CD4-positive, alpha-beta T cell (primary cell): ENCODE results near the gene KLHL40. TPM values are rescaled to one million over a fixed set of nuclear protein-coding genes. Genes with fewer than 3 reads are reported as not detected.

Source experiments
- ATAC-seq: fragments of 200-7000 bp; cut with Tn5 transposase; one replicate; pipeline ENCODE4 v1.10.0; 2022; ENCODE audit warnings: mild to moderate bottlenecking; ENCODE audit not compliant: poor library complexity
- CTCF ChIA-PET: fragments of 350-600 bp; sonication (Branson Sonifier 250); formaldehyde crosslinking; loops from one replicate; lab custom pipeline; 2021; ENCODE audit warnings: antibody characterized with exemption, inconsistent platforms; lab: Charles Lee
- POLR2A ChIA-PET: fragments of 350-600 bp; sonication (Branson Sonifier 250); formaldehyde crosslinking; loops from one replicate; lab custom pipeline; 2021; ENCODE audit warnings: antibody characterized with exemption, inconsistent platforms; lab: Charles Lee
- DNase-seq, 14 experiments: peaks; one replicate each; pipeline ENCODE4 v3.0.0-alpha.2; 2013 to 2020; ENCODE audit warnings: mixed read lengths in 2 of 14
- H3K27ac ChIP-seq, 2 donors: one replicate each; pipeline versions ENCODE4 v1.5.1 to v1.7.0; 2013; ENCODE audit warnings: low read length in 2 of 2, low read depth in 1 of 2, mild to moderate bottlenecking in 1 of 2
- H3K27me3 ChIP-seq, 2 experiments: 1 replicate in 1 of 2; 2 replicates in 1 of 2; pipeline versions ENCODE4 v1.6.1 to v1.7.0; 2013; ENCODE audit warnings: low read length in 2 of 2, control low read depth in 1 of 2, mild to moderate bottlenecking in 1 of 2, moderate library complexity in 1 of 2; ENCODE audit not compliant: insufficient read depth in 2 of 2, control insufficient read depth in 1 of 2
- H3K36me3 ChIP-seq: one replicate; pipeline ENCODE4 v1.6.1; 2013; ENCODE audit warnings: low read length, control low read depth; ENCODE audit not compliant: insufficient read depth
- H3K4me1 ChIP-seq: one replicate; pipeline ENCODE4 v1.6.1; 2013; ENCODE audit warnings: low read length, control low read depth; ENCODE audit not compliant: insufficient read depth
- H3K4me3 ChIP-seq: one replicate; pipeline ENCODE4 v1.5.1; 2013; ENCODE audit warnings: mild to moderate bottlenecking, low read length, moderate library complexity
- H3K9me3 ChIP-seq, 2 experiments: 1 replicate in 1 of 2; 2 replicates in 1 of 2; pipeline versions ENCODE4 v1.6.1 to v1.7.0; 2013; ENCODE audit warnings: low read length in 2 of 2, mild to moderate bottlenecking in 2 of 2, control low read depth in 1 of 2, moderate library complexity in 1 of 2; ENCODE audit not compliant: control insufficient read depth in 1 of 2, insufficient read depth in 1 of 2
- H3K27ac Mint-ChIP-seq: one replicate; pipeline ENCODE4 v1.8.0; 2020; ENCODE audit warnings: mixed read lengths
- H3K27me3 Mint-ChIP-seq: one replicate; pipeline ENCODE4 v1.8.0; 2021; ENCODE audit warnings: mixed read lengths
- H3K36me3 Mint-ChIP-seq: one replicate; pipeline ENCODE4 v1.8.0; 2021; ENCODE audit warnings: low read depth, mixed read lengths
- H3K4me1 Mint-ChIP-seq: one replicate; pipeline ENCODE4 v1.8.0; 2021; ENCODE audit warnings: low read depth, mixed read lengths
- H3K4me3 Mint-ChIP-seq: one replicate; pipeline ENCODE4 v1.8.0; 2020; ENCODE audit warnings: mild to moderate bottlenecking, mixed read lengths
- H3K9me3 Mint-ChIP-seq: one replicate; pipeline ENCODE4 v1.8.0; 2020; ENCODE audit warnings: mixed read lengths
- intact Hi-C, 2 experiments: fragments of 100-400 bp; cut with DNase I in 1 of 2; cut with micrococcal nuclease in 1 of 2; formaldehyde crosslinking; loops; one replicate each; pipeline versions ENCODE4 v1.15.1 to v1.9.0; 2023 to 2025; cut with DNase I, micrococcal nuclease
- total RNA-seq, 174 experiments: library from RNA in 2 of 174; stranded (reverse) in 2 of 174; gene quantifications; one replicate each; pipeline ENCODE4 v1.2.3 and lab custom pipeline; 2021 to 2026
- TF ChIP-seq, protein P1 (sequence below): fragments of 200-600 bp; IDR thresholded peaks from one replicate; pipeline ENCODE4 v1.8.0; 2022; ENCODE audit warnings: antibody characterized with exemption, mild to moderate bottlenecking

KLHL40 gene
- total RNA-seq, 2 experiments from 2014 or later, result not detected

GRCh38 chr3:42741796-42742195 is 56.5 kb downstream of the KLHL40 start:
- POLR2A ChIA-PET, result no interaction called here
- Histone ChIP-seq H3K36me3 (no peaks in the 10 kb centered on the region), H3K4me1 (peaks cover 24% of the 10 kb centered on the region), H3K4me3 (no peak overlapping the region), H3K27ac (no peak overlapping the region), H3K9me3 (no peaks in the 10 kb centered on the region), H3K27me3 (no peaks in the 10 kb centered on the region)
- no peaks in the 10 kb centered on the region for H3K27me3 Mint-ChIP-seq
- ATAC-seq, result no peak
- TF ChIP-seq, protein P1, sequence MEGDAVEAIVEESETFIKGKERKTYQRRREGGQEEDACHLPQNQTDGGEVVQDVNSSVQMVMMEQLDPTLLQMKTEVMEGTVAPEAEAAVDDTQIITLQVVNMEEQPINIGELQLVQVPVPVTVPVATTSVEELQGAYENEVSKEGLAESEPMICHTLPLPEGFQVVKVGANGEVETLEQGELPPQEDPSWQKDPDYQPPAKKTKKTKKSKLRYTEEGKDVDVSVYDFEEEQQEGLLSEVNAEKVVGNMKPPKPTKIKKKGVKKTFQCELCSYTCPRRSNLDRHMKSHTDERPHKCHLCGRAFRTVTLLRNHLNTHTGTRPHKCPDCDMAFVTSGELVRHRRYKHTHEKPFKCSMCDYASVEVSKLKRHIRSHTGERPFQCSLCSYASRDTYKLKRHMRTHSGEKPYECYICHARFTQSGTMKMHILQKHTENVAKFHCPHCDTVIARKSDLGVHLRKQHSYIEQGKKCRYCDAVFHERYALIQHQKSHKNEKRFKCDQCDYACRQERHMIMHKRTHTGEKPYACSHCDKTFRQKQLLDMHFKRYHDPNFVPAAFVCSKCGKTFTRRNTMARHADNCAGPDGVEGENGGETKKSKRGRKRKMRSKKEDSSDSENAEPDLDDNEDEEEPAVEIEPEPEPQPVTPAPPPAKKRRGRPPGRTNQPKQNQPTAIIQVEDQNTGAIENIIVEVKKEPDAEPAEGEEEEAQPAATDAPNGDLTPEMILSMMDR, result no peak
- H3K9me3 Mint-ChIP-seq, result no peaks in the 10 kb centered on the region
- intact Hi-C loops, result loop anchor here in 1 of 2 experiments (5.0 kb wide), 1 partner anchor 89 kb away; the partner anchor contains the start of gene ZBTB47
- H3K4me1 Mint-ChIP-seq, result peaks cover 23% of the 10 kb centered on the region
- H3K4me3 Mint-ChIP-seq, result no peak overlapping the region
- no peak for DNase-seq
- H3K36me3 Mint-ChIP-seq, result no peaks in the 10 kb centered on the region
- H3K27ac Mint-ChIP-seq, result no peak overlapping the region
- CTCF ChIA-PET, result no interaction called here

Other genes with a start within 250 kb of the KLHL40 start
- 10 to 100 TPM; 66.8 to 67.6 TPM for gene VIPR1, start 182.9 kb upstream of the KLHL40 start, total RNA-seq
- 10 to 100 TPM; 73.6 to 75.4 TPM for gene SEC22C, start 103.6 kb upstream of the KLHL40 start, total RNA-seq
- gene SS18L2, start 94.7 kb upstream of the KLHL40 start, total RNA-seq, result 10 to 100 TPM; 47.2 to 53.6 TPM
- gene NKTR, start 84.9 kb upstream of the KLHL40 start, total RNA-seq, result 100 to 1,000 TPM; 236 to 249 TPM
- under 1 TPM; 0.47 to 0.80 TPM for gene ZBTB47, start 31.8 kb upstream of the KLHL40 start, total RNA-seq
- gene HHATL, start 17.3 kb downstream of the KLHL40 start, total RNA-seq, result not detected
- under 1 TPM in 1 of 2 experiments, not detected in 1; 0.38 TPM for gene CCDC13, start 87.7 kb downstream of the KLHL40 start, total RNA-seq
- 10 to 100 TPM in 1 of 2 experiments, 1 to 10 TPM in 1; 9.3 to 11.3 TPM for gene HIGD1A, start 119.0 kb downstream of the KLHL40 start, total RNA-seq
- gene ACKR2, start 123.9 kb downstream of the KLHL40 start, total RNA-seq, result under 1 TPM in 1 of 2 experiments, not detected in 1; 0.42 TPM
- not detected for gene CYP8B1, start 190.3 kb downstream of the KLHL40 start, total RNA-seq
- 1 to 10 TPM; 2.5 to 2.7 TPM for gene ZNF662, start 220.6 kb downstream of the KLHL40 start, total RNA-seq